ENCODE results near the gene CKAP4.
A peak's percentile ranks its signal among the peaks of the same experiment; 100 is the strongest.

The CKAP4 gene

GRCh38 chr12:106284358-106285105, 36.7 kb upstream of the CKAP4 start:
- TF ChIP-seq, protein P1, sequence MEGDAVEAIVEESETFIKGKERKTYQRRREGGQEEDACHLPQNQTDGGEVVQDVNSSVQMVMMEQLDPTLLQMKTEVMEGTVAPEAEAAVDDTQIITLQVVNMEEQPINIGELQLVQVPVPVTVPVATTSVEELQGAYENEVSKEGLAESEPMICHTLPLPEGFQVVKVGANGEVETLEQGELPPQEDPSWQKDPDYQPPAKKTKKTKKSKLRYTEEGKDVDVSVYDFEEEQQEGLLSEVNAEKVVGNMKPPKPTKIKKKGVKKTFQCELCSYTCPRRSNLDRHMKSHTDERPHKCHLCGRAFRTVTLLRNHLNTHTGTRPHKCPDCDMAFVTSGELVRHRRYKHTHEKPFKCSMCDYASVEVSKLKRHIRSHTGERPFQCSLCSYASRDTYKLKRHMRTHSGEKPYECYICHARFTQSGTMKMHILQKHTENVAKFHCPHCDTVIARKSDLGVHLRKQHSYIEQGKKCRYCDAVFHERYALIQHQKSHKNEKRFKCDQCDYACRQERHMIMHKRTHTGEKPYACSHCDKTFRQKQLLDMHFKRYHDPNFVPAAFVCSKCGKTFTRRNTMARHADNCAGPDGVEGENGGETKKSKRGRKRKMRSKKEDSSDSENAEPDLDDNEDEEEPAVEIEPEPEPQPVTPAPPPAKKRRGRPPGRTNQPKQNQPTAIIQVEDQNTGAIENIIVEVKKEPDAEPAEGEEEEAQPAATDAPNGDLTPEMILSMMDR (IDR thresholded peaks at IDR 0.05; ENCODE audit: borderline replicate concordance, control extremely low read depth, extremely low read depth, insufficient read depth, missing control alignments), result no peak
- no peak for DNase-seq (ENCODE audit: low spot score)
- in situ Hi-C loops (cut with MboI; ENCODE audit: low sequenced_read_pairs, unreplicated experiment), result loop anchor here (5.0 kb wide), 1 partner anchor 57 kb away; no protein-coding TSS in a partner anchor

DNA sequence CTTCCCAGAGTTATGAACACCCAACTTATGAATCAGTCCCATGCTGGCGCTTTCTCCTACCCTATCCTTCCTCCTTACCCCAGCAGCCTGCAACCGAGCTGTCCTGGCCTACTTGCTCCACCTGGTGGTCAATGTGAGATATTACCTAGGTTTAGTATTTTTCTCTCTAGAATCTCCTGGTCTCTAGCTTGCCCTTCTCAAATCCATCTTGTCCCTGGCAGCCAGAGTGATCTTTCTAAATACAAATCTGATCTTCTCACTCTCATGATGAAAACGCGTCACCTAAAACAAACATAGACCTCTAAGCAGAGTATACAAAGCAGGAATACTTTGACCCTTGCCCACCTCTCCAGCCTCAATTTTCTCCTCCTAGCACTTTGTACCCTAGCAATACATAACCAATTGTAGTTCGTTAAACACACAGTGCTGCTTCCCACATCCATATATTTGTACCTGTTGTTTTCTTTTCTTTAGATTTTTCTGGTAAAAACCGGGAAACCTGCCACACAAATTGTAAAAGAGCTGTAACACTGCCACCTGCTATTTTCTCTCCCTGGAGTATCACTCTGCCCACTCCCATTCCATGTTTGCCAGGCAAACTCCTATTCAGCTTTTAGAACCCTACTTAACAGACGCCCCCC, 34.8 kb upstream of the CKAP4 start:
- TF ChIP-seq, protein P1 (IDR thresholded peaks at IDR 0.05; ENCODE audit: borderline replicate concordance, control extremely low read depth, extremely low read depth, insufficient read depth, missing control alignments), result peak; percentile 21
- DNase-seq (ENCODE audit: low spot score), result peak; percentile 53
- in situ Hi-C loops (cut with MboI; ENCODE audit: low sequenced_read_pairs, unreplicated experiment), result loop anchor here (5.0 kb wide), 1 partner anchor 55 kb away; no protein-coding TSS in a partner anchor

DNA sequence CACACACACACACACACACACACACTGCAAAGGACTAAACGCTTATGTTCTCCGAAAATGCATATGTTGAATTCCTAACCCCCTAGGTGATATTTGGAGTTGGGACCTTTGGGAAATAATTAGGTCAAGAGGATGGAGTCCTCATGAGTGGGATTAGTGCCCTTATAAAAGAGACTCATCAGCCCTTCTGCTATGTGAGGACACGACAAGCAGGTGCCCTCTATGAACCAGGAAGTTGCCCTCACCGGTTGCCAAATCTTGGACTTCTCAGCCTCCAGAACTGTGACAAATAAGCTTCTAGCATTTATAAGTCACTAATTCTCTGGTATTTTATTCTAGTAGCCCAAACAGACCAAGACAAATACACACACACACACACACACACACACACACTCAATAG, 34.0 kb upstream of the CKAP4 start:
- DNase-seq (ENCODE audit: low spot score), result no peak
- in situ Hi-C loops (cut with MboI; ENCODE audit: low sequenced_read_pairs, unreplicated experiment), result loop anchor here (5.0 kb wide), 1 partner anchor 55 kb away; no protein-coding TSS in a partner anchor
- TF ChIP-seq, protein P1 (IDR thresholded peaks at IDR 0.05; ENCODE audit: borderline replicate concordance, control extremely low read depth, extremely low read depth, insufficient read depth, missing control alignments), result no peak

DNA sequence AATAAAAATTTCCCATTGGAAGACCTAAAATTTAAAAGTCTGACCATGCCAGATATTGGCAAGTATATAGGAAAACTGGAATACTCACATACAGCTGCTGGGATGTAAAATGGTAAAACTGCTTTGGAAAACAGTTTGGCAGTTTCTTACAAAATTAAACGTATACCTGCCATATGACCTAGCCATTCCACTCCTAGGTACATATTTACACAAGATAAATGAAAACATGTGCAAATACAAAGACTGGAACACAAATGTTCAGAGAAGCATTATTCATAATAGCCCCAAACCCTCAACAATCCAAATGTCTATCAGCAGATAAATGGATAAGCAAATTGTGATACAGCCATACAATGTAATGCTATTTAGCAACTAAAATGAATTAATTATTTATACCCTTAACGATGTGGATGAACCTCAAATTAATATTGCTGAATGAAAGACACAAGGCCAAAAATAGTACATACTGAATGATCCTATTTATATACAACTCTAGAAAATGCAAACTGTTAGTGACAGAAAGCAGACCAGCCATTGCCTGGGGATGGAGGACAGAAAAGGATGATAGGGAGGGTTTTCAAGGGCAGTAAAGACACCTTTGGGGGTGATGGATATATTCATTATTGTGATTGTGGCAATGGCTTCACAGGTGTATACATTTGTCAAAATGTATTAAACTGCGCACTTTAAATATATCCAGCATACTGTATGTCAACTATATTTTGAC, 33.4 kb upstream of the CKAP4 start:
- in situ Hi-C loops (cut with MboI; ENCODE audit: low sequenced_read_pairs, unreplicated experiment), result loop anchor here (5.0 kb wide), 1 partner anchor 54 kb away; no protein-coding TSS in a partner anchor
- no peak for DNase-seq (ENCODE audit: low spot score)
- TF ChIP-seq, protein P1 (IDR thresholded peaks at IDR 0.05; ENCODE audit: borderline replicate concordance, control extremely low read depth, extremely low read depth, insufficient read depth, missing control alignments), result no peak

DNA sequence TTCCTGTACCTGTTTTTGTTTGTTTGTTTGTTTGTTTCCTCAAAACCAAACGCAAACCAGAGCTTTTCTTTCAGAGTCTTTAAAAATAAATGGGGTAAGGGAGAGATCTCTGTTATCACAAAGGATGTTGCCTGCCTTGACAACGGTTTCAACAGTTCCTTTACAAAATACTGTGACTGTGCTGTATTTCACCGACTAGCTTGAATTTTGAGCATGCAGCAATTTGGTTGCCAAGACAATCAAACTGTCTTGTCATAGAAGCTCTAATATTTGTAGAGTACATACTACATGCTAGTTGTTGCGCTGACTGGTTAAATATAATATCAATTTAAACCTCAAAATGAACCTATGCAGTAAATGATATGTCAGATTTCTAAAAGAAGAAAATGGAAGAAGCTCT, 32.3 kb upstream of the CKAP4 start:
- TF ChIP-seq, protein P1 (IDR thresholded peaks at IDR 0.05; ENCODE audit: borderline replicate concordance, control extremely low read depth, extremely low read depth, insufficient read depth, missing control alignments), result no peak
- in situ Hi-C loops (cut with MboI; ENCODE audit: low sequenced_read_pairs, unreplicated experiment), result loop anchor here (5.0 kb wide), 1 partner anchor 53 kb away; no protein-coding TSS in a partner anchor
- no peak for DNase-seq (ENCODE audit: low spot score)

DNA sequence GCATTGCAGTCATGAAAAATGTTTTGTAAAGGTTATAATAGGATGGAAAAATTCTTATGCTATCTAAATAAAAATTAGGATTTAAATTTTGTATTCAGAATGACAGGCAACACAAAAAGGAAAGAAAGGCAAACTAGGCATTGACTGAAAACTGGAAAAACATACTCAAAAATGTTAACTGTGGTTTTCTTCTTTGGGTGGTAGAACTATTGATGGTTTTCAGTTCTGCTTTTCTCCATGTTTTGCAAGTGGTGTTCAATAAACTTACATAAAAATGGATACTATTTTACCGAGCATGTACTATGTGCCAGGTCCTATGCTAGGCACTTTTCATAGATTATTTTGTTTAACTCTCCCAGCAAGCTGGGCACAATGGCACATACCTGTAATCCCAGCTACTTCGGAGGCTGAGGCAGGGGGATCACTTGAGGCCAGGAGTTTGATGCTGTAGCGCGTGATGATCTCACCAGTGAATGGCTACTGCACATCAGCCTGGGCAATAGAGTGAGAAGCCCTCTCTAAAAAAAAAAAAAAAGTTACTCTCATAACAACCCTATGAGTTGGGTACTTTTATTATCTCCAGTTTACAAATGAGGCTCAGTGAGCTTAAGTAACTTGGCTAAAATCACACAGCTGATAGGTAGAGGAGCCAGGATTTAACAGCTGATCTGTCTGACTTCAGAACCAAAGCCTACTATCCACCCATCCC, 28.4 kb upstream of the CKAP4 start:
- peak; percentile 42 for DNase-seq (ENCODE audit: low spot score)
- TF ChIP-seq, protein P1 (IDR thresholded peaks at IDR 0.05; ENCODE audit: borderline replicate concordance, control extremely low read depth, extremely low read depth, insufficient read depth, missing control alignments), result no peak
- in situ Hi-C loops (cut with MboI; ENCODE audit: low sequenced_read_pairs, unreplicated experiment), result no loop called here

Measured in GM13976 (cell line).